Right kidney (tissue), 1 donor: ENCODE data around the gene NINJ2.
A peak's percentile ranks its signal among the peaks of the same experiment; 100 is the strongest.

Experiments
- DNase-seq: peaks from one replicate; pipeline ENCODE4 v3.0.0-alpha.2; 2016

The NINJ2 gene

DNA sequence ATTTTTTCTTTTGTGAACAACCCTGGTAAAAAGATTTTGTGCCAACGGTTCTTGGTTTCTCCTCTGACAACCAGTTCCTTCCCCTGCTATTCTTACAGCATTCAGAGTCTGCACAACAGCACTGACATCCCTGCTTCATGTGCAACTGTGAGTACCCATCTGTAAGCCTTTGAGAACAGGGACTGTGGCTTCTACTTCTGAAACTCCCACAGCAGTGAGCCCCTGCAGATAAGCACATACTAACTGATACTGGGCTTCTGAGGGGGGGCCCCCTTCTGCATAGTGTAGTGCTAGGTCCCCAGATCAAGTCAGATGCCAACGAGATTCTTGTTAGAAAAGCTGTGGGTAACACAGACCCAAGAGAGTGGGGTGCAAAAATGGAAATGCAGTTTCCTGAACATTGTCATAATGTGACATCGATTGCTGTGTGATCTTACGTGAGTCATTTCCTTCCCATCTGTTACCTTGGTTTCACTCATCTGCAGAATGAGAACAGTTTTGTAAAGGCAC, 11.1 kb upstream of the NINJ2 start:
- no peak for DNase-seq

DNA sequence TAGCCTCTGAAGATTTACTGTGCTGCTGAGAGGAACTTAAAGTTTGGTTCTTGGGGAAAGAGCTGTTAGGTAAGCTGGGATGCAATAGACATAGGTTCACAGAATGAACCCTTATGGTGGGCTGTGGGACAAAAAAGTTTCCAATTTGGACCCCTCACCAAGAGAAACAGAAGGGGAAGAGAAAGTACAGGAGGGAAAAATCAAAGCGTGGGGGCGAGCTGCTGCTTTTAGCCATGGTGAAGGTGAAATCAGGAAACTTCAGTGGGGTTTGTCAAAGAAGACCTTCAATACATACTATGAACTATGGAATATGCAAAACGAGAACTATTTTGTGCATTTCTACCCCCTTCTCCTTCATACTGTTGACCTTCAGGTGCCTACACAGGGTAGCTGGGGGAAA, 10.6 kb upstream of the NINJ2 start:
- no peak for DNase-seq

DNA sequence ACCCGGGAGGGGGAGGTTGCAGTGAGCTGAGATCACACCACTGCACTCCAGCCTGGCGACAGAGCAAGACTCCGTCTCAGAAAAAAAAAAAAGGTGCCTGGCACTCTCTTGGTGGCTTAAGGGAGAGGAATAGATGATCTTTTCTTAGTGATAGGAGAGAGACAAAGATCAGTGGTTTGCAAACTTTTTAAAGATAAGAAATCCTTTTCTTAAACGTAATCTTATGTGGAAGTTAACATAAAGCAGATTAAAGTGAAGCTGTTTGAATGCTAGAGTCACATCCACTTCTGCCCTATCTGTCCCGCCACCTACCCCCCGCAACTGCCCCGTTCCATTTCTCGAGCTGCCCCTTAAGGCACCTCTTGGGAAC, 6.3 kb upstream of the NINJ2 start:
- DNase-seq, result no peak

DNA sequence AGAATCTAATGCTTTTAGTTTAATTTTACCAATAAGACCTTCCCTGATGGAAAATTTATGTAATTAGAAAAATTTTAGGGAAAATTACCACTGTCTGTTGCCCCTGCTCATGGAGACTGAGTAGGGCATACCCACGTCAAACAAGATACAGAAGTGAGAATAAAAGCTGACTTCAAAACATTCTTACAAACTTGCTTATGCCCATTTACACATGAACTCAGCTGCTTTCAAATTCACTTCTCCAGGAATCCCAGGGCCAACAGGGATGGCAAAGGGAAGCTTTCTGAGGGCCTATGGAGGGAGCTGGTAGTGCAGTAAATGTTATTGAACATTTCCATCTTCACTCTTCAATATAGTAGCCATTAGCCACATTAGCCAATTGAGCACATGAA, 4.8 kb upstream of the NINJ2 start:
- DNase-seq, result no peak

DNA sequence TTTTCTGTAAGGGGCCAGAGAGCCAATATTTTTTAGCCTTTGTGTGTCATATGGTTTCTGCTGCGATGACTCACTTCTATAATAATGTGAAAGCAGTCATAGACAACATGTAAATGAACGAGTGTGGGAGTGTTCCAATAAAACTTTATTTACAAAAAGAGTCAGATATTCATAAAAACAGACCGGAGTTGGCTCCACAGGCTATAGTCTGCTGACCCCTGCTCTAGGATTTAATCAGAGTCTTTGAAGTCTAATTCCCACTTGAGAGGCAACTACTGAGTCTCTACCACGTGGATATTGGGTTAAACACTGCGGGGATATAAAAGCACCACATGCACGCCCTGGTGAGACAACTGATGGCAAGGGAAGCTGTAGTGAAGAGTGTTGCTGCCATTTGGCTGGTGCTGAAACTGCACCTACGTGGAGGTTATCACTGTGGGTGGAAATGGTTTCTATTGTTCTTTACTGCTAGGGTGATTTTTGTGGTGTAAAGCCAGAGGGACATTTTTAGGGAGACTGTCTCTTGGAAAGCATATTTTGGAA, 3.6 kb upstream of the NINJ2 start:
- DNase-seq, result no peak

DNA sequence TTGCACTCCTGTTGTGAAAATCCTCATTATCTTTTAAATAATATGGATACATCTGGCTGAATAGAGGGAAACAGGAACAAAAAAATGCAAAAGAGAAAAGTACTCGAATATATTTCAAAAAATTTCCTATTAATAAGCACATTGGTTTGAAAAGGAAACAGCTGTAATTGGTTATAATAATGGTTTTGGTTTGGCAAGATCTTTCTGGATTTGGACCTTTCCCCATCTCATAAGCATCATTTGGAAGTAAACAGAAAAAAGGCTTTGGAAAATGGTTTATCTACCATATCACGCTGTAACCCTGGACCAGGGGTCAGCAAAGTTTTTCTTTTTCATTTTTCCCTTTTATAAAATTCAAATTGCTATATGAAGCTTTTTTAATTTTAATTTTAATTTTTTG, 2.8 kb upstream of the NINJ2 start:
- DNase-seq, result no peak

DNA sequence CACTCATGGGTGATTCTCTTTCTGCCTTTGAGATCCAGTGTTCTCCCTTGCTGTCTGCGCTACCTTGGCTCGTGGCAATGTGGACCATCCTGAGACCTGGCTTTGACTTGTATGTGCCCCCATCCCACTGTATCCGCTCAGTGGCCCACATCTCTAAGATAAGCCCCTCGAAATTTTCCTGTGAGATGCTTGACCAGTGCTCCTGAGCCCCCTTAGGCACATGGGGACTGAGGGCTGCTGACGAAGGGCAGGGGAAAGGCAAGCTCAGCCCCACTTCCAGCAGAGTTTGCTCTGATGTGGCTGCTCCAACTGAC, 1.5 kb upstream of the NINJ2 start:
- DNase-seq, result no peak

DNA sequence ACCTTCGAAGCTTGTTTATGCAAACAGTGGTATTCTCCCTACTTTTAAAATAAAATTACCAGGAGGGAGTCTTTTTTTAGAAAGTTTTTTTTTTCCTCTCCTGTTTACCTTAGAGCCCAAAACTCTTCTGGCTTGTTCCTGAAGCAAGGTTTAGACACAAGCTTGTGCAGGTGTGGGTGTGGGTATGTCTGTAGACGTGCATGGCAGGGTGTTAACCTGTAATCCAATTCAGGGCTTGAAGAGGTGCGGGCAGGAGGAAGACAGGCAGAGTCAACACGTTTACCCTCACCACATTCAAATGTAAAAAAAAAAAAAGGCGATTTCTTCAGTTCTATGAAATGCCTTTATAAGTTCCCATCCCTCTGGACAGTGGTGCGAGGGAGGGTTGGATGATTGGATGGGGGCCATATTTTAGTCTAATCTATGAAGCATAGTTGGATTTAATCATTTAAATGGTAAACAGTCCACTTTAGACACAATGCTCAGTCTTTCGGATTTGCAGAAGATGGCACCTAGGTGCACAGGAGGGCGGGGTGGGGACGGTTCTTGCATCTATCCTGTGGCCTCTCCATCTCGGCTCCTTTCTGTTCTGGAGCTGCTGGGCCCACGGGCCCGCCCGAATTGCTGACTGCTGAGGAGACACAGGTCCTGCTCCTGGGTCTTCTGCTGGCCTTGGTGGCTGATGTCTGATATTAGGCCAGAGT, 982 bp upstream of the NINJ2 start:
- DNase-seq, result no peak

DNA sequence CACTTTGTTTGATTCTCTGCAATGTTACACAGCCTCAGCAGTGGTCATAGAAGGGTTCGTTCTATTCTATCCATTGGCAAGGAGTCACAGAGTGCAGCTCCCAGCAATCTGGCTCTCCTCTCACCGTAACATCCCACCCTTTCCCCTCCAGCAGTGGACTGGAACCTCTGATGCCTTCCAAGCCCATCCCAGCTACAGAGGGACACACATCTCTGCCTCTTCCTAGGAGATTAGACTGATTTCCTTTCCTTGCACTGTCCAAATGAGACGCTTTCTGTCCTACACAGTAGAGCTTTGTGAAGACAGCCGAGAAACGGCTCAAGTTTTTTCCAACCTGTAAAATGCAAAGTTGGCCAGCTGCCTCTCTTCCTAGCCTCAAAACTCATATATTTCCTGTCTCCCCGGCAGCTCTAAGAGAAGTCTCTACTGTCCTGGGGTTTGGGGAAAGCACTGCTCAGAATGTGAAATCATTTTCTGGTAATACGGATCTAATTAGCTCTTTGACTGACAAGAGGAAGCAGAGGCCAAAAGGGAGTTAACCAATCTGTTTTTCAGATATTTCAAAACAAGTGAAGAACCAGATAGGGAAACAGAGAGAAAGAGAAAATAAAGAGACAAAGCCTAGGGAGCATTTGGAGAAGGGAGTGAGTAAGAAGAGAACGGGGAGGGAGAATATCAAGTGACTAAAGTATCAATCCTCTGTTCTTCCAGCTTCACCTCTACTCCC, 516 bp downstream of the NINJ2 start:
- DNase-seq, result peak; percentile 45

DNA sequence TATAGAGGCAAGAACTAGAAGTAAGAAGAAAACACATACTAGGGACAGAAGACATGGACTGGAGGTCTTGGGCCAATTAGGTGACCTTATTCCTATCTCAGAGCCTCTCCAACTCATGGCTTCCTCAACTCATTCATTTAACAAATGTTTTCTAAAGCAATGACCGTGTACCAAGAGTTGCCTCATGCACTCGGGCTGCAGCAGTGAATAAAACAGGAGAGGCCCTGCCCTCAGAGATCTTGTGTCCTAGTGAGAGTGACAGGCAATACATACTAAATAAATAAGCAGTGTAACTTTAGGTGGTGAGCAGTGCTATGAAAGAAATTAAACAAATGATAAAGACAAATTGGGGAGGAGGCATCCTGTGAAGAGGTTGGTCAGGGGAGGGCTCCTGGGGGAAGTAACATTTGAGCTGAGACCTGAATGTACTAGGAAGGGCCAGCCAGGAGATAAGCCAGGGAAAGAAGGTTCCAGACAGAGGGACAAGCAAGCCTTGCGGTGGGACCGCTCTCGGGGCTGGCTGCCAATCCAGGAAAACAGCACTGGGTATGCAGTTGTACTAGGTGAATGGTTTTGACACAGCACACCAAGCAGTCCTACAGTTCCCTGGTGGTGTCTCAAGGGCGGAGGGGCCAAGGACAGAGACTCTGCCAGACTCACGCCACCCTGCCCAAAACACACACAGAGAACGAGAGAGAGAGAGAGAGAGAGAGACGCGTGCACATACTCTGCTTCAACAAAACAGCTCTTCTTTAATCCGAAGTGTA, 1.3 kb downstream of the NINJ2 start:
- DNase-seq, result no peak

DNA sequence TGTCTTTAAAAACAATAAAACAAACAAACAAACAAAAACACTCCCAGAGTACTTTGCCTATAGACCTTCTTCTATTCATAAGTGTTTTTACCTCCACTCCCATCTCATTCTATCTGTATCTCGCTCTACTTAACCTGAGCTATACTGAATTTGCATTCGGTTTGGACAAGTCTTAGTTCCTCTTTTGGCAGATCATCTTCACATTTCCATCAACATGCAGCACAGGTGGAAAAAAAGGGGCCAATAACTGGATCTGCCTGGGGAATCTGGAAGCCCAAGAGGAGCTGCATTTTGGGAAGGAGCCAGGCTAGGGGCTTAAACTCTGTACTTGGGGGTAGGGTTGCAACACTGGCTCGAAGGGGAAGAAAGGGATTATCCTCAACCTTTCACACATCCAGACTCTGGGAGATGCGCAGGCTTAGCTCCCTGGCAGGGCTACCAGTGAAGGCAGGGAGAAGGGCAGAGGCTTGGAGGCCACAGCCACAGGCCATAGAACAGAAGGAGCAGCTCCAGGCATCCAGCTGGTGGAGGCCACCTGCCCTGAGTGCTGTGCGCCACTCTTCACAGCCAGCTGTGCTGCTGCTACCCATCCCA, 4.1 kb downstream of the NINJ2 start:
- no peak for DNase-seq

DNA sequence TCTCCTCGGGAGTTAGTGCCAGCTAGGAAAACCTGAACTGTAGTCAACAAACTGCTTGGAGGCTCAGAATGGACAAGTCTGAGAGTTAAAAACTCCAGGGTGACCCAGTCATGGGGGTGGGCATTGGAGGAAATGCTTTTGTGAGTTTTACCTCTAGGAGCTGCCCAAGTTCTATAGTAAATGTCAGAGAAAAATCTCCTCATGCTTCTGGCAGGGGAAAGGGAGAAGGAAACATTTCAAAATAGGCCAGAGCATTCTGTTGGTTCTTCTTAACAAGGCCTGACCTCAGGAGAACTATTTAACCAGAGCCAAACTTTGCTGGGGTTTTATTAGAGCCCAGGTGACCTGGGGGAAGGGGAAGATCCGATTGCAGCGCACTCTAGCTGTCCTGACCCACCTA, 12.3 kb downstream of the NINJ2 start:
- no peak for DNase-seq

DNA sequence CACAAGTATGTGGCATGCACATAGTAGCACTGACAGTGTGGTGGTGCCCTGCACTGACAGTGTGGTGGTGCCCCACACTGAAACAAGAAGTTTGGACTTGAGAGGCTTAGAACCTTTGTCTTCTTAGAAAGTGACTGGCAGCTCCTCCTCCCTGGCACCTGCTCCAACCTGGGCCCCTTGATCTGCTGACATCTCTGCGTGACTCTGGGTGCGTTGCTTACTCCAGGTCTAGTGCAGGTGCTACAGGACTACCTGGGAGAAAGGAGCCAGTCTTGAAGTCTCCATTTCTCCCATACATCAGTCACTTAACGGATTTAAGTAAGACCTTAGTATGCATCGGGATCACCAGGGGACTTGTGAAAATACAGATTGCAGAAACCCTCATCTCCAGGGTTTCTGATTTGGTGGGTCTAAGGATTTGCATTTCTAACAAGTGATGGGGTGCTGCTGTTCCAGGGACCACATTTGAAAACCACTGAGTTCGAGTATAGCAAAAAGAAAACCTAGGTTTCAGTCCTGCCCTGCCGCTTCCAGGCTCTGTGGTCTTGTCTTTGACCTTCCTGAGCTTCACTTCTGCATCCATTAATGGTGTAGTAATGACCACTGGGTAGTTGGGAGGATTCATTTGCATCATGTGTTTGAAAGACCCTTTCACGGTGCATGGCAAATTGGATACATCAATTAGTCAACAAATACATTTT, 15.7 kb downstream of the NINJ2 start:
- DNase-seq, result no peak

DNA sequence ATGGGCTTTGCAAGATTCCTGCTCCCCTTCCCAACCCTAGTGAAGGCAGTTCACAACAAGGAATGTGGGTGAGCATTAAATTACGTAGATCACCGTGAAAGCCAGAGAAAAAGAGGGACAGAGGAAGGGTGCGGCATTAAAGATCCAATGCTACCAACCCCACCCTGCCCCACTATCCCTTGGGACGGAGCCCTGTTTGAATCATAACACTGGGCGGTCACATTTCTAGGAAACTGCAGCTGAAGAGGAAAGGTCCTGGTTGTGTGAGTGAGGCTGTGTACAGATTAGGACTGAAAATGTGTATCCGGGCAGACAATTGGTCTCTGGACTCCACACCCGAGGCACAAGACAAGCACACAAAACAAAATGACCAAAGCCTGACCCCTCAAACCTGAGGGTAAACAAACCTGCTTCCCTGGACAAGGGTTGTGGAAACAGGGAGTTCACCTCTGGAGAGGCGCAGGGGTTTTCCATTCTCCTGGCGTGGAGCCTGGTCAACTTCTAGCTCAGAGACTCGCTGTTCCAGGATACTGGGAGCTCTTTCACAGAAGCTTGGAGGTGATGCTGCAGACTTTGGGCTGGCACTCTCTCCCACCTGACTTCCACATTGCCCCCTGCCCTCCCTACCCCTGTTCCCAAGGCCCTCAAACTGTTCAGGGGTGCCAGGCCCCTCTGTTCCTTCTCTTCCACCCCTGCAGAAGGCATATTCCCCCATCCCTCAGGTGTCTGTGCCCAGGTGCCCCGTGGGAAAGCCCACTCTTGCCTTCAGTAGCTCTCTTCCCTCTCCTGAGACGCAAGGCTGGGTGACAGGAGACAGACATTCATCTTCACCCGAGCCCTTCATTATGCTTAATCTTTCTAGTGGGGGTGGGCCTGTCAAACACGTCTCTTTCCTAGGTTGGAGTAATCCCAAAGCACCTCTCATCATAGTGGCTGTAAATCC, 16.5 kb downstream of the NINJ2 start:
- no peak for DNase-seq

DNA sequence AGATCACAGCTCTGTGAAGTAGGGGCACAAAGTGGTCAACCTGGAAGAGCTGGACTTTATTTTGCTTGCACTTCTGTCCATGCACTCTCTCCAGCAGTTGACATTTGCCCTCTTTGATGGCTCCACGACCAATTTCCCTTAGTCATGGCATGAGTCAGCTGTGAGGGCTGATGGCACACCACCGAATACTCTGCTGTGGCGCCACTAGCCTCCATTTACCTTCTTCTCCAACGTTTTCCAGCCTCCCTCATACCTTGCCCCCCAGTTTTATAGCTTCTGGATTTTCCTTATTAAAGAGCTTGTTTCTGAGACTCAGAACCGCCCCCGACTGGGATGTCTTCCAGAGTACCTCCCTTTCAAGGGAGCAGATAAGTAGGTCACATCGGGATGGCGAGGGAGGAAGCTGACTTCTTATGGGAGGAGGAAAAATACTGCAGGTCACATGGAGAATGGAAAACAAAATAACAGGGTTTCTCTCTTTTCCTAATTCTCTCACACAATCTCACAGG, 17.6 kb downstream of the NINJ2 start:
- DNase-seq, result no peak

DNA sequence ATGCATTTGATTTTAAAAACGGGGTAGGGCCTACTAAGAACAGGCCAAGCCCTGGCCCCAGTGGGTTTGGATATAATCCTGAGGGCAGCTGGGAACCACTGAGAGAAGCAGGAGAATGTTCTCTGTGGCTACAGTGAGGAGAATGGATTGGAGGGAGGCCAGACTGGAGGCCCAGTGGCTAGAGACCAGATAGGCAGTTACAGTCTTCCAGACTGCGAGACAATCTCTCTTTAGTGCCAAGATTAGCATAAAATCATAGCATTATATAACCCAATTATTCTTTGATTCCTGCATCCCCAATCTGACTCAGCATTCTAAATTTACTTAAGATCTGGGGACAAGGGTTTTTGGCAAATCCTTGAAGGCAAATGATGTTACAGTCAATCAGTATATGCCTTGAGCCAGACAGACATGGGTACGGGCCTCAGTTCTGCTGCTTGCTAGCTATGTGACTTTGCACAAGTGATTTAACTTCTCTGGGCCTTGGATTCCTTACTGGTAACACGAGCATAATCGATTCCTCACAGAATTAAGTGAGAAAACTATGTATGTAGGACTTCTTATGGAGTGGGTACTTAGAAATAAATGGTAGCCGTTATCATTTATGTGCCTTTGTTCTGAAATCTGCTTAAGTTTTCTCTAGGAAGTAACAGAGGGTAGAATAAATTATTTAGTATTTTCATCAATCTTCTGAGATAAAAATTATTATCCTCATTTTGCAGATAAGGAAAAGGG, 18.3 kb downstream of the NINJ2 start:
- no peak for DNase-seq

DNA sequence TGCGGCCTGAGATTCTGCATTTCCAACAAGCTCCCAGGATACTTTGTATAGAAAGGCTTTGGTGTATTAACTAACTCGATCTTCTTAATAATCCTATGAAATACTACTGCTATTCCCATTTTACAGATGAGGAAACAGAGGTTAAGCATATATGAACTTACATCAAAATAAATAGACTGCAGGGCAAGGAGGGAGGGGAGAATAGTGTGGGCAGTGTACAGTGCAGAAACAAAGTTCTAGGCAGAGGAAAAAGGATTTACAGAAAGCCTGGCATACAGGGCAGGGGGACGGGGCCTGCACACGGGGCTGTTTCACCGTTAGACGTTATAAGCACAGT, 19.0 kb downstream of the NINJ2 start:
- DNase-seq, result no peak

DNA sequence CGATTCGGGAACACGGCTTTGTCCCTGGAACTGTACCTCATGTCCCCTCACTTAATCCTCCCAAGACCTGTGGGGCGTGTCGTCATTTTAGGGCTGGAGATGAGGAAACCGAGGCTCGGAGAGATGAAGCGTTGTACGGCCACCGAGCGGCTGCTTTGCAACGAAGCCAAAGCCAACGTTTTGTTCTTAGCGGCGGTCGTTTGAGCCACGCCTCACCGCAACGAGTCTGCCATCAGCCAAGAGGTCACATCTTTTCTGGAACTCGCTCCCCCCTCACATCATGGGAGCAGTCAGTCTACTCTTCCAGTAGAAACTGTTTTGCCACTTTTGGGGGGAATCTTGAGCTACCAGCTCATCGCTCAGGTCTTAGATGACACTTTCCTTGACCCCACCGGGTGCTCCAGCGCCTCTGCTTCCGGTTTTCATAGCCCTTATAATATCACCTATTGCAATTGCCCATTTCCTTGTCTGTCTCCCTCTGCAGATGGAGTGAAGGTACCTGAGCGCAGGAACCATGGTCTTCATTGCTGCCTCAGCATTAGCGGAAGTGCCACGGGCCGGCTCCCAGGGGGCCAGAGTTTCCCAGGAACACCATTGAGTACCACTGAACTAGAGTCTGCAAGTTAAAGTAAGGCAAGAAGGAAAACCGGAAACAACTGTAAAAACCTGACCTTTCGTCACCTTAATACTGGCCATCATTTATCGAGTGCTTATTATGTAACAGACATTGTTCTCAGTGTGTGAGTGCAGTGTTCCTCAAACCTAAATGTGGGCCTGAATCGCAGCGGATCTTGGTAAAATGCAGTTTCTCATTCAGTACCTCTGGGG, 19.6 kb downstream of the NINJ2 start:
- DNase-seq, result no peak
